NCI-H1417 (cell line): ENCODE data around the gene PAEP.

Source experiments
- DNase-seq, 3 experiments: peaks; one replicate each; lab custom pipeline; 2025; lab: John Stamatoyannopoulos, UW

The PAEP gene

GRCh38 chr9:135579356-135579755 is 17.8 kb downstream of the PAEP start:
- no peak for DNase-seq

- DNase-seq = no peak
These were observed 18.5 kb downstream of the PAEP start for GRCh38 chr9:135579889-135580660.

GRCh38 chr9:135580664-135581380 is 19.3 kb downstream of the PAEP start:
- no peak for DNase-seq

- no peak for DNase-seq
These were observed 20.3 kb downstream of the PAEP start for GRCh38 chr9:135581636-135582426.

GRCh38 chr9:135582541-135582940 is 21.0 kb downstream of the PAEP start:
- no peak for DNase-seq

GRCh38 chr9:135582966-135583687 is 21.6 kb downstream of the PAEP start:
- peak in 1 of 3 experiments; percentile 5 for DNase-seq

- DNase-seq = no peak
These were observed 22.1 kb downstream of the PAEP start for GRCh38 chr9:135583688-135584011.

- no peak for DNase-seq
These were observed 22.8 kb downstream of the PAEP start for GRCh38 chr9:135584371-135584770.

GRCh38 chr9:135584934-135585333 is 23.4 kb downstream of the PAEP start:
- DNase-seq = no peak

- no peak for DNase-seq
These were observed 25.1 kb downstream of the PAEP start for GRCh38 chr9:135586601-135587109.

GRCh38 chr9:135587658-135588057 is 26.1 kb downstream of the PAEP start:
- no peak for DNase-seq

- no peak for DNase-seq
These were observed 26.8 kb downstream of the PAEP start for GRCh38 chr9:135588371-135588770.

- no peak for DNase-seq
These were observed 27.5 kb downstream of the PAEP start for GRCh38 chr9:135588886-135589595.

GRCh38 chr9:135589596-135590485 is 28.3 kb downstream of the PAEP start:
- DNase-seq = no peak

GRCh38 chr9:135590486-135591079 is 29.0 kb downstream of the PAEP start:
- no peak for DNase-seq

GRCh38 chr9:135591506-135592330 is 30.2 kb downstream of the PAEP start:
- DNase-seq = no peak

GRCh38 chr9:135592331-135592590 is 30.7 kb downstream of the PAEP start:
- no peak for DNase-seq

- DNase-seq = no peak
These were observed 31.1 kb downstream of the PAEP start for GRCh38 chr9:135592625-135593024.

GRCh38 chr9:135596211-135596610 is 34.7 kb downstream of the PAEP start:
- no peak for DNase-seq
